ENCODE results near the gene PABPC4L. TPM values are rescaled to one million over a fixed set of nuclear protein-coding genes. Genes with fewer than 3 reads are reported as not detected.
"Not testable (repeated sequence)": the region's sequence is repeated elsewhere in the genome, so short reads cannot be mapped to it uniquely, and the experiment has no call there.

Gene PABPC4L
- 10 to 100 TPM; 10.9 to 15.7 (median 14.4) TPM for polyA plus RNA-seq (ENCODE audit: insufficient read length in 4 of 4)

DNA sequence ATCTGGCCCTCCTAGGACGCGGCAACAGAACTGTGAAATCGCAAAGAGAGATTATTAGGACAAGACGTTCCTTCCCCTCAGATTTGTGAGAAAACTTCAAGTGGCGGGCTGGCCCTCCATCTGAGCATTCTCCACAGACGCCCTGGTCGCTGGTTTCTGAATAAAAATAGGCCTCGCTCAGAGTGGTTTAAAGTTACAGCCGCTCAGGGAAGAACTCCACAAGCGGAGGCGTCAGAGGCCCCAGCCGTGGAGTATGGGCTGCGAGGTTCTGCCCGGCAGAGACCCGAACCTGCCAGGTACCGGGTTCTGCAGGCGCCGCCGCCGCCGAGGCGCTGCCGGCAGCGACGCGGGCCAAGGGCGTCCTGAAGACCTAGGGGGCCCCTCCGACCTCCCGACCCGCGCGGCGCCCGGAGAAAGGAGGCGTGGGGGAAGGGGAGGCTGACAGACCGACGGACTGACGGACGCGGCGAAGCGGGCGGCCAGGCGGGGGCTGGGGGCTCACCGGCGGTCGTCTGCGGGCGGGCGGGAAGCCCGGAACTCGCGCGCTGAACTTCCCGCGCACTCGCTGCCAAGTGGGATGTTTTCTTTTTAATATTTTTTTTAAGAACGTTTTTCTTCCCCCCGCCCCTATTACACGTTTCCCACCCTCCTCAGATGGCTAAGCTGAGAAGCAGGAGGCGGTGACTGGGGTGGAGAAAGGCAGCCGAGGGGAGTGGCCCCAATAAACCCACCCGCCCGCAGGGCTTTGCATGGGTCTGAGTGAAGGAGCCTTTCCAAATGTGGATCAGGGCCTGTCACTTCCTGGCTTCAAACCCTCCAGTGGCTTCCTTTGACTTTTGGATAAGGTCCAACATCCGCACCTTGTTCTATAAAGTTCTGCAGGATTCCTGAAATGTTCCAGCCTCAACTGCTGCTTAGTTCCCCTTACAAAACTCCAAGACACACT, at the start of gene PABPC4L:
PABPC4L (minus strand) TSS at position 574 of the 946 bp plus-strand sequence. CDS start 770 bp downstream, outside the sequence.
- DNase-seq (ENCODE audit: low read depth in 4 of 4, low spot score in 3 of 4): peak in 3 of 4 donors; percentile 49 to 72 (median 62)

DNA sequence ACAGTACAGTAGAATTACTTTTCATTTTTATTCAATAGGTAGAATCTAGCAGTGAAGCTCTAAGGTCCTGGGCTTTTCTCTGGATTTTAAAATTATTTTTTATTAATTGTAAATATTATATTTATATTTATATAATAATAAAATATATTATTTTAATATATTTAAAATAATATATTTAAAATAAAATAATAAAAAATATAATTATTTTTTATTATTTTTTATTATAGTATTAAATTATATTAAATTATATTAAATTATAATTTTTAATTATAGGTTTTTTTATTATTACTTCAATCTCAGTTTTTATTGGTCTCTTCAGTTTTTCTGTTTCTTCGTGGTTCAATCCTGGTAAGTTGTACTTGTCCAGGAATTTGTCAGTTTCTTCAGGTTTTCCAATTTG, 49.7 kb upstream of the PABPC4L start:
- no peak for DNase-seq (ENCODE audit: low read depth in 4 of 4, low spot score in 3 of 4)

DNA sequence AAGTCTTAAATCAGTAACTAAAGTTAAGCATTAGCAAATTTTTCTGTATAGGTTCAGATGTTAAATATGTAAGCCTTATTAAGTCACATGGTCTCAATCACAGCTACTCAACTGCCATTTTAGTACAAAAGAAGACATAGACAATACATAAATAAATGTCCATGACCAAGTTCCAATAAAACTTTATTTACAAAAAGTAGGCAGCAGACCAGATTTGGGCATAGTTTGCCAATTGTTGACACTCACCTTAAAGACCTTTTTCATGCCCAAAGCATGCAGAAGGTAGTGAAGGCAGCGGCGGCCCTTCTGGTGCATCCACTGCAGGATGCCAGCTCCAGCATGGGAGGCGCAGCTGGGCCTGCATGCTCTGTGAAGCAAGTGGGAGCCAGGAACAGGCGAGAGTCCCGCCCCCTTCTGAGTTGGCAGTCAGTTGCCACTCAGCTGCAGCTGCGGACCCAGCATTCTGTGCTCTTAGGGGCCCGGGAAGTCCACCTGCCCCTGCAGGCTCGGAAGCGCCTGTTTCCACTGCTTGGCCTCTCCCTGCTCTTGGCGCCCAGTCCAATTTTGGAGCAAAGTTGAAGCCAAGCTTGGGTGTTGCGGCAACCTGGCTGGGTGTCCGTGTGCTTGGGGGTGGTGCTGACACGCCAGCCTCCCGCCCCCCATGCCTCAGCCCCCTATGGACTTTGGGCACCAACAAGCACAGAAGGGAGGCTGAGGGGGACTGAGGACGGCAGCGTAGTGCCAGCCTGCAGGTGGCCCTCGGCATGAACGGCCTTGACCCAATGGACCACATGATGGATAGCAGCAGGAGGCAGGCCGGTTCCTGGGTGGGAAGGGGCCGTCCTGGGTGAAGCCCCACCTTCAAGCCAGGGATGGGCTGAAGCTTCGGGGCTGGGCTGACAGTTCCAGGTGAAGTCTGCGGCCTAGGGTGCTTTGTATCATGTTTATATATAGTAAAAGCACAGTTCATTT, 42.4 kb upstream of the PABPC4L start:
- DNase-seq (ENCODE audit: low read depth in 4 of 4, low spot score in 3 of 4): no peak

DNA sequence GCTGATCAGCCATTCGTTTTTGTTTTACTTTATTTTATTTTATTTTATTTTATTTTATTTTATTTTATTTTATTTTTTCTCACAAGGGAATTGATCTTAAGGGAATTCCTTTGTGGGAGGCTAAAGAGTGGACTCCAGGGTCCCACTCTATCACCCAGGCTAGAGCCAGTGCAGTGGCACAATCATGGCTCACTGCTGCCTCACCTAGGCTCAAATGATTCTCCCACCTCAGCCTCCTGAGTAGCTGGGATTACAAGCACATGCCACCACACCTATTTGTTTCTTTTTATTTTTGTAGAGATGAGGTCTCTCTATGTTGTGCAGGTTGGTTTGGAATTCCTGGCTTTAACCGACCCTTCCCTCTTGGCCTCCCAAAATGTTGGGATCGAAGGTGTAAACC, 17.5 kb upstream of the PABPC4L start:
- no peak for DNase-seq (ENCODE audit: low read depth in 4 of 4, low spot score in 3 of 4)

DNA sequence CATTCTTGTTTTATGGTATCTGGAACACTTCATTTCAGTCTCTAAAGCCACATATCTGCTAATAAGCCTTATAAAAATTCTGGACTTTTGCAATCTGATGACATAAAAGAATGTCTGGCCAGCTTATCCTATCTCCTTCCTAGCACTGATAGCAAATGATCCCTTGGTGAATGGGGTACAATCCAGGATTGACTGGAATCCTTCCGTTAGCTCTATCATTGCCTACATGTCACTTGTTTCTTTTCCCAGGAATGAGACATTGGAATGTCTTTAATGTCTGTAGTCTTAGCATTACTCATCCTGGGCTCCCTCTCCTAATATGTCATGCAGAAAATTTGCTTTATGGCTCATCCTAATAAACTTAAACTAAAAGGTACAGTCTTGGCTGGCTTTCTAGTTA, 14.8 kb upstream of the PABPC4L start:
- DNase-seq (ENCODE audit: low read depth in 4 of 4, low spot score in 3 of 4): no peak

DNA sequence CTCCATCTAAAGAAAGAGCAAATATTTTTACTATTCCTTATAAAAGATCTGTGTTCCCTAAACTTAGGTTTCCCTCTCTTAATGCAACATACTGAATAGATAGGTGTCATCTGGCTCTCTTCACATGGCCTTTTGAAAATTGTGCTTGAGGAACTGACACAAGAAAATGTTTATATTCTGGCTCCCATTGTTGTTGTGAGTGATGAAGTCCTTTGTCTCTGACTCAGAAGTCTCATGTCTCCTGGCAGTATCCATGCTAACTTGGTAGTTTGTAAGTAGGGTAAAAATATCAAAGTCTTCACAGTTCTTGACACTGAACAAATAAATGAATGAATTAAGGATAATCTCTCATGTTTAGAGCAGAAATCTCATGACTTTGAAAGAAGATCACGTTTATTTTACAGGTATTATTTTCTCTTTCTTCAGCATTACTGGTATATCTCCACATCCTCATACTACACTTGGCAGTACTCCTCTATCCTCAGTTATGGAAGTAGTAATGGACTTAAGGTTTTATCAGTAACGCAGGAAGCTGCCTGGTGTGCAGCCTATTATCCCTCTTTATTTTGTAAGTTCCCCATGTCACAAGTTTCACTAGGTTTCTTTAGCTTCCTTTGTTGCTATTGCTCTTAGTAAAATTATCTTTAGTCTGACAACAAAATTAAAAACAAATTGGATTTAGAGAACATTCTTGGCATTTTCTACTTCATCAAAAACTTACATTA, 14.2 kb upstream of the PABPC4L start:
- no peak for DNase-seq (ENCODE audit: low read depth in 4 of 4, low spot score in 3 of 4)

DNA sequence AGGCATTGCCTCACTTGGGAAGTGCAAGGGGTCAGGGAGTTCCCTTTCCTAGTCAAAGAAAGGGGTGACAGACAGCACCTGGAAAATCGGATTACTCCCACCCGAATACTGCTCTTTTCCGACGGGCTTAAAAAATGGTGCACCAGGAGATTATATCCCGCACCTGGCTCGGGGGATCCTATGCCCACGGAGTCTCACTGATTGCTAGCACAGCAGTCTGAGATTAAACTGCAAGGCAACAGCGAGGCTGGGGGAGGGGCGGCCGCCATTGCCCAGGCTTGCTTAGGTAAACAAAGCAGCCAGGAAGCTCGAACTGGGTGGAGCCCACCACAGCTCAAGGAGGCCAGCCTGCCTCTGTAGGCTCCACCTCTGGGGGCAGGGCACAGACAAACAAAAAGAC, 6.4 kb upstream of the PABPC4L start:
- DNase-seq (ENCODE audit: low read depth in 4 of 4, low spot score in 3 of 4): not testable (repeated sequence)

DNA sequence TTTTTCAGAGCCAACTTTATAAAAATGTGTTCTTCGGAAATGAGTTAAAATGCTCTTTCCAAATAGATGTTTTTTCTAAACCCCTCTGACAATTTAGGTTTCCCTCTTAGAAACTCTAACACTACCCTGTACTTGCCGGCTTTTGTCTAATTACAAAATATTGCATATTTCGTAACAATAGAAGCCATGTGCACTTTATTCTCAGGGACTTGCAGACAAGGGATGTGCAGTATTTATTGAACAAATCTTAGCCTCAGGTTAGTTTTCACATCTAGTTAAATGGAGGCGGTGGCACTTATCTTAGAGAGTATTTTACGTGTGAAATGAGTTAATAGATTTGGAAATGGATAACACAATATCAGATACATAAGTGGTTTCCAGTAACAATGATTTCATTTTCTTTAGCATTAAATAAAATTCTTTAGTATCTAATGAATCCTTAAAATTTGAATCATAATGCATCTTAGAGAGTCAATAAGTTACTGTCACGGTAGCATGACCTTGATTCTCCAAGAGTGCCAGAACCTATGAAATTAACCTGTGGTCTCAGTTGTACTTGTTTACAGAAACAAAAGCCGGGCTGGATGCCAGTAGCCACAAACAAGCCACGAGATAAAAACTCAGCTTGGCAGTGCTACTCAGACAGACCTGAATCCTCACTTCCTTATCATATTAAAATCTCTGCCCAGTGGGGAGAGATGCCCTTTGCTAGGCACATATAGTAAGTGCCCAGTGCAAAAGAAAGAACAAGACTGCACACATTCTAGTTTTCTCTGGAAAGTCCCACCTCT, 772 bp upstream of the PABPC4L start:
- DNase-seq (ENCODE audit: low read depth in 4 of 4, low spot score in 3 of 4): no peak

DNA sequence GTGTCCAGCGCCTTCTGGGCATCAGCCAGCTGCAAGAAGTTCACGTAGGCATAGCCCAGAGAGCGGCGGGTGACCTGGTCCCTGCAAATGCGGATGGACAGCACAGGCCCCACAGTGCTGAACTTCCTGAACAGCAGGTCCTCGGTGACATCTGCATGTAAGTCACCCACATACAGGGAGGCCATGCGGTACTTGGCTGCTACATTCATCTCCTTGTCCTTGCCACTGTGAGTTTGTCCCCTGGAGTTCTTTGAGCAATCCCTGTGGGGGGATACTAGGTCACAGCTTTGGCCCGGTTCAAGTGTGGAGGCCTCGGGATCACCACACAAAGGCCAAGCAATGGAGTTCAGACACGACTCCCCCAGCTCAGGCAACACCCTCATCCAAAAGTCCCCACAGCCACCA, 776 bp downstream of the PABPC4L start:
- DNase-seq (ENCODE audit: low read depth in 4 of 4, low spot score in 3 of 4): no peak

DNA sequence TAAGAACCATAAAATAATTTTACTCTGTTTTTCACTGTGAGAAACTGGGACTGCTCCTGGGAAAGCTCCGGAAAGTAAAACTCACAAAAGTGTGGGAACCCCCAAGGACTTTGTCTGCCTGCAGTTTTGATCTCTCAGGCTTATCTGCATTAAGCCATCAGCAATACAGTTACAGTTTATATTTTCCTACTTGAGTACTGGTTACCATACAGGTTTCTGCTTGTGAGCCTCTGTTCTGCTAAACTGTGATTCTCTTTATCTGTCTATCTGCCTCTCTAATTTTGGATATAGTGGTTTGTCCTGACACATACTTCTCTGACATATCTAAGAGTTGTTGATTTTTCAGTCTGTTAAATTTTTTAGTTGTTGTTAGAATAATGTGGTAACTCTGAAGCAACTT, 11.6 kb downstream of the PABPC4L start:
- DNase-seq (ENCODE audit: low read depth in 4 of 4, low spot score in 3 of 4): no peak

DNA sequence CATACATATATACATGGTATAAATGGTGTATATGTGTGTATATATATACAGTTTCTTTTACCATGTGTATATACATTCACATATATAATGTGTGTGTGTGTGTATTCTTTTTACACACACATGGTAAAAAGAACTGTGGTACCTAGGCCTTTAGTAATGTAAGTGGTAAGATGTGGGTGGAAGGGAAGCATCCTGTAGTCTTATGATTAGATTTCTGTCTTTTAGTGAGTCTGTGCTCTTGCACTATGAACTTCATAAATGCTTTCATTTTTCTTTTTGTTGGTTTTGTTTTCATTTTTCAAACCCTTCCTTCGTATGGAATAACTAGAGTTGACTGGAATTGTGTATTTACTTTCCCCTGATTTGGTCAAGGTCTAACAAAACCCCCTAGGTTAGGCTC, 12.1 kb downstream of the PABPC4L start:
- no peak for DNase-seq (ENCODE audit: low read depth in 4 of 4, low spot score in 3 of 4)

DNA sequence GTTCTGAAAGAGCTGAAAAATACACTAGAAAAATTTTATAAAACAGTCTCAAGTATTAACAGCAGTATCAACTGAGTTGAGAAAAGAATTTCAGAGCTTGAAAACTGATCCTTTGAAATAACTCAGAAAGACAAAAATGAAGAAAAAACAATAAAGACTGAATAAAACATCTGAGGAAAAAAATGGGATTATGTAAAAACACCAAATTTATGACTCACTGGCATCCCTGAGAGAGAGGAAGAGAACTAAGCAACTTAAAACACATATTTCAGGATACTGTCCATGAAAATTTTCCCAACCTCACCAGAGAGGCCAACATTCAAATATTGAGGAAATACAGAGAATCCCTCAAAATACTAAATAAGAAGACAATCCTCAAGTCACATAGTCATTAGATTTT, 22.9 kb downstream of the PABPC4L start:
- no peak for DNase-seq (ENCODE audit: low read depth in 4 of 4, low spot score in 3 of 4)

DNA sequence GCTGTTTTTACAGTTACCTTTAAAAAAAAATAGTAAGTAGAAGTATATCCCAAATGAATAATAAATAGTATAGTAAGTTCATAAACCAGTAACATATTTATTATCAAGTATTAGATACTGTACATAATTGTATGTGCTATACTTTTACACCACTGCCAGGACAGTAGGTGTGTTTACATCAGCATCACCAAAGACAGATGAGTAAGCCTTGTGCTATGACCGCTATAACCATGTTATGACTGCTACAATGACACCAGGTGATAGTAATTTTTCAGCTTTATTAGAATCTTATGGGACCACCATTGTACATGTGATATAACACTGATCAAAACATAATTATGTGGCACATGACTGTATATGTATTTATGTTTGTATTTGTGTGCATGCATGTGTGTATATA, 27.3 kb downstream of the PABPC4L start:
- DNase-seq (ENCODE audit: low read depth in 4 of 4, low spot score in 3 of 4): no peak

DNA sequence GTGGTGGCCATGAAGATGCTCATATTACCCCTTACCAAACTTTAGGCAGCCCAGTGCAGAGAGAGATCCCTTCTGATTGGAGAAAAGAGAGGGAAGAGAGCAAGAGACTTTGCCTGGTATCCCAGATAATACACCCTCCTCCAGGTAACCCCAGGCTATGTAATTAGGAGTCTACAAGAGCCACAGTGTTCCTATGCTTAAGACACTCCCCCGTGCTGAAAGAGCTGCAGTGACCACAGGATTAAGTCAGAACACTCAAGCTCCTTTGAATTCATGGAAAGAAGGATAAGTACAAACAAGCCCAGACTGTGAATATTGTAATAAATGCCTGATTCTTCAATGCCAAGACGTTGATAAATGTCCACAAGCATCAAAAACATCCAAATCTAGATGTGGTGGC, 41.4 kb downstream of the PABPC4L start:
- no peak for DNase-seq (ENCODE audit: low read depth in 4 of 4, low spot score in 3 of 4)

DNA sequence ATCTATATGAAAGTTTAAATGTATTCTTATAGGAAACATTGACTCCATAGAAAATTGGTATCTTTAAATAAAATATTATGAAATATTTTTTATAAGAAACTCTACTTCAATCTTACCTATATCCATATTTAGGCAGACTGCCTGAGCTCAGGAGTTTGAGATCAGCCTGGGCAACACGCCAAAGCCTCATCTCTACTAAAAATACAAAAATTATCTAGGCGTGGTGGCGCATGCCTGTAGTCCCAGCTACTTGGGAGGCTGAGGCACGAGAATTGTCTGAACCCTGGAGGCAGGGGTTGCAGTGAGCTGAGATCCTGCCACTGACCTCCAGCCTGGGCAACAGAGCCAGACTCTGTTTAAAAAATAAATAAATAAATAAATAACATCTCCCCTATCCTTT, 47.5 kb downstream of the PABPC4L start:
- DNase-seq (ENCODE audit: low read depth in 4 of 4, low spot score in 3 of 4): no peak

DNA sequence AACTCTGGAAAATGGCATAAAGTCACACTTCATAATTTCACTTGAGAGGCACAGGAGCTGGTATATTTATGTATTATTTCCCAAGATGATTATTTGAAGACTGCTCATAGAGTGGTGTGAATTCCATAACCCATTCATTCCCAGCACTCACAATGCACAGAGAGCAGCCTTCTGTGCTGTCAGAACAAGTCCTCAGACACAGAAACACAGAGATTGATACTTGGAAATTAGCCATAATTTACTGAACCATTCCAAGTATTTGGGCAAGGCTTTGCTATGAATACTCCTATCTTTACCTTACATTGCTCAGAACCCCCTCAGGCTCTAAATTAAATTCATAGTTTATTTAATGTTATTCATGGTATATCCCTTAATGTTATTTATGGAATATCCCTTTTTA, 53.6 kb downstream of the PABPC4L start:
- DNase-seq (ENCODE audit: low read depth in 4 of 4, low spot score in 3 of 4): no peak
